NB4 (cell line): ENCODE data around the gene SFT2D3.

Experiments used
- DNase-seq: peaks from one replicate; pipeline ENCODE4 v3.0.0; 2010; ENCODE audit warnings: low read depth
- H3K4me3 ChIP-seq: one replicate; pipeline ENCODE4 v1.5.1; 2011; ENCODE audit warnings: mild to moderate bottlenecking, low read depth, low read length, moderate library complexity
- CTCF ChIP-seq: IDR thresholded peaks from one replicate; pipeline ENCODE4 v1.5.1; 2012; ENCODE audit warnings: low read depth, low read length
- MAX ChIP-seq: IDR thresholded peaks from 2 replicates; pipeline ENCODE4 v1.6.1; 2011; ENCODE audit warnings: low read depth, low read length
- MYC ChIP-seq: IDR thresholded peaks from 2 replicates; pipeline ENCODE4 v1.6.1; 2011; ENCODE audit warnings: low read depth, low read length
- POLR2A ChIP-seq: IDR thresholded peaks from 2 replicates; pipeline ENCODE4 v1.6.1; 2011; ENCODE audit warnings: mild to moderate bottlenecking; ENCODE audit not compliant: insufficient read length; ENCODE audit errors: extremely low read depth

Gene SFT2D3

GRCh38 chr2:127695491-127696472, 5.5 kb upstream of the SFT2D3 start:
- peak; percentile 27 for DNase-seq
- no peak for TF ChIP-seq MAX
- TF ChIP-seq MYC, result no peak
- TF ChIP-seq CTCF, result peak; percentile 5
- H3K4me3 ChIP-seq, result no peak overlapping the region

GRCh38 chr2:127697482-127698180, 3.7 kb upstream of the SFT2D3 start:
- DNase-seq, result no peak
- H3K4me3 ChIP-seq, result no peak overlapping the region
- TF ChIP-seq CTCF (no peak), POLR2A (no peak), MAX (no peak), MYC (no peak)

GRCh38 chr2:127698553-127699355, 2.5 kb upstream of the SFT2D3 start:
- no peak for DNase-seq
- no peak overlapping the region for H3K4me3 ChIP-seq
- no peak for TF ChIP-seq MAX
- no peak for TF ChIP-seq CTCF
- TF ChIP-seq MYC, result no peak
- TF ChIP-seq POLR2A, result no peak

- no peak for TF ChIP-seq MAX
- no peak for TF ChIP-seq MYC
- TF ChIP-seq POLR2A, result no peak
- no peak for TF ChIP-seq CTCF
- peak overlapping the region; percentile 82 for H3K4me3 ChIP-seq
- DNase-seq, result peak; percentile 57
These were observed 637 bp upstream of the SFT2D3 start for GRCh38 chr2:127700527-127701192.

- DNase-seq, result peak; percentile 94
- TF ChIP-seq CTCF, result peak; percentile 19
- peak; percentile 78 for TF ChIP-seq MAX
- TF ChIP-seq POLR2A, result peak; percentile 30
- peak; percentile 85 for TF ChIP-seq MYC
- H3K4me3 ChIP-seq, result peak overlapping the region; percentile 82
These were observed 526 bp downstream of the SFT2D3 start for GRCh38 chr2:127701651-127702394.
